GM19025 (cell line): Measurements from ENCODE around the gene TMEM51.

Source experiments
- ATAC-seq: cut with Tn5 transposase; IDR thresholded peaks from one replicate; pipeline ENCODE4 v1.9.1; 2021; ENCODE audit warnings: mild to moderate bottlenecking, low read depth, moderate library complexity; ENCODE audit not compliant: unreplicated experiment

Gene TMEM51

GRCh38 chr1:15191267-15191666, 37.7 kb downstream of the TMEM51 start:
- ATAC-seq, result no peak

- no peak for ATAC-seq
These were observed 38.2 kb downstream of the TMEM51 start for GRCh38 chr1:15191770-15192169.

GRCh38 chr1:15192916-15193550, 39.5 kb downstream of the TMEM51 start:
- ATAC-seq, result no peak

- no peak for ATAC-seq
These were observed 42.0 kb downstream of the TMEM51 start for GRCh38 chr1:15195420-15196052.

DNA sequence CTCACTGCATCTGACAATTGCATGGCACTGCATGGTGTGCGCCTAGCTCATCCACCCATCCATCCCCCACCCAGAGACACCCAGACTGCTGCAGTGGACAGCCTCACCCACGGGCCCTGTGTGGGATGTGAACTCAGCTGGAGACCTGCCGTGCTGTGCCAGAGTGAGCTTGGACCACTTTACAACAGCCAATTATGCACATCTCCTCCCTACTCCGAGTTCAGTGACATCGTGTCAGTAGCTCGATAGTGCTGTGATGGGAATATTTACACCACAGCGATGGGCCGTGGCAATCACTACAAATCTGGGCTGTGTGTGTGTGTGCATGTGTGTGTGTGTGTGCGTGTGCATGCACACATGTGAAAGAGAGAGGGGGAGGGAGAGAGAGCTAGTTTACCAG, 42.5 kb downstream of the TMEM51 start:
- ATAC-seq, result no peak

DNA sequence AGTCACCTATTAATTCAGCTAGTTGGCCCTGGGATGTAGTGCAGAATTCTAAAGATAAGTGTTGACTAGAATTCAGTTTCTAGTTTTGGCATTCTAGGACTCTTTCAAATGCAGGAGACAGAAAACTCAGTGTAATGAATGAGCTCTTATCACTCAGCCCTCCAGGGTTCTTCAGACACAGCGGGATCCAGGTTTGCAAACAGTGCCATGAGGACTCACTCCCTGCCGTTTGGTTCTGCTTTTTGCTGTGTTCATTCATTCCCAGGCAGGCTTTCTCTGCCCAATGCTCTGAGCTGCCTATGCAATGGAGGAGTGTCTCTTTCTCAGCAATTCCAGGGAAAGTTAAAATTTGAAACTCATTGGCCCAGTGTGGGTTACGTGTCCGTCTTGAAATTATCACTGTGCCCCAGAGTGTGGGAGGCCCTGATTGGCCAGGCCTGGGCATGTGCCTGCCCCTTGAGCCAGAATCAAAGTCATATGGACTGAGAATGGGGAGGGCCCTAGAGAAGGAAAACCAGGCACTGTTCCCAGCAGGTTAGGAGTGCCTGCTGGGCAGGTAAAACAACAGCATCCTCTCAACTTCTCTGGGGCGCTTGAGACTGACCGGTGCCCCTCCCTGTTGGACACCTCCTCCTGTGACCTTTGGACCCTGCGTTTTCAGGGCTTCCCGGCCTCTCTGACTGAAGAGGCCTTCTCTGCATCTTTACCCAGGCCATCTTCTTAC, 43.4 kb downstream of the TMEM51 start:
- no peak for ATAC-seq

GRCh38 chr1:15197591-15198447, 44.3 kb downstream of the TMEM51 start:
- ATAC-seq, result no peak

- no peak for ATAC-seq
These were observed 45.1 kb downstream of the TMEM51 start for GRCh38 chr1:15198684-15199083.

DNA sequence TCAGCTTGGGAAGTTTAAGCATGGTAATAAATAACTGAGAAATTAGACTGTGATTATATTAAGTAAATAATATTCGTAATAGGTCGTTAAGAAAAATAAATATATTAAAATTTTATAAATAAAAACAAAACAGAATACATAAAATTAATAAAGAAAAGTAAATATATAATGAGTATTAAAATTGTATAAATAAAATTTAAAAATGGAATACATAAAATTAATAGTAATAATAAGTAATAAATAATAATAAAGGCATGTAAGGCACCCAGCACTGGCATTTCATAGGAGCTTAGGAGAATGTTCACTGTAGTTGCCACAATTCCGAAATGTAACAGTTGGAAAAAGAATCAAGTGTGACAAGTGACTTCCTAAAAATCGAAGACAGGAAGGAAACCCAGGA, 47.7 kb downstream of the TMEM51 start:
- ATAC-seq, result no peak

DNA sequence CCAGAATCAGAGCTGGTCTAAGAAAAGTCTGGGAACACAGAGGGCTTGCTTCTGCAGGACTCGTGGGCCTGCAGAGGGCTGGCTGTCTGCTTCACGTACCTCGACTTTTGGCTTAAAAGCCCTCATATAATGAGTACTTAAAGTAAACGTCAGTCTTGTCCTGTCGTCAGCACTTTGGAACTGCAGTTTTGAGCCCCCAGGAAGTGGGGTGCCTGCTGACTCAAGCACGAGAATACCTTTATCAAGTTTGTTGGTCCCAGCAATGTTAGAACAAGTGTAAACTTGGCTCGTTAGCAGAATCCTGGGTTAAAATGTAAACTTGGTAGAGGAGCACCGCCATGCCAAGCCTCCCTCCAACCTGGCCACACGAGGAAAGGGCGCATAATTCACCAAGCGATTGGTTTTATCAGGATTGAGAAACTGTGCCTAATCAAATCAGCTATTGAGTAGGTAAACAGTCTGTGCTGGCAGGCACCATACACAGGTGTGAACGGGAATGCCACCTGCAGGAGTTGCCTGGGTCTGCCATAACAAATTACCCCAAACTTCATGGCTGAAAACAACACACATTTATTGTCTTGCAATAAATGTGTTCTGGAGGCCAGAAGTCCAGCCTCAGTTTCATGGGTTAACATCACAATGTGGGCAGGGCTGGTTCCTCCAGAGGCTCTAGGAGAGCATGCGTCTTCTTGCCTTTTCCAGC, 48.5 kb downstream of the TMEM51 start:
- ATAC-seq, result no peak

DNA sequence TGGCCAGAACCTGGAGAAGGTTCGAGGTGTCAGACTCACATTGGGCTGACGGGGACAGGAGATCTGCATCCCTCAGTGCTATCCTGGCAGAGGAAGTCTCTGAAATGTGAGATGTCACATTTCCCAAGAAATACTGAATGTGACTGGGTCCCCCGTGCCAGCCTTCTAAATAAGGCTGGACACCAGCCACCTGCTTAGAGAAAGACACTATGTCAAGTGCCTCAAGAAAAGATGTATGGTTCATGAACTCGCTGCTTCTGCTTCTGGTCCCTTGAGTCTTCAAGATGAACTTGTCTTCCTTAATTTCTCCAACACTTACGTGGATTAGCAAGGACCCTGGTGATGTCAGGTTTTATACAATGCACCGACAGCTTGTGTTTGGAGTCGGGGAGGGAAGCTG, 51.4 kb downstream of the TMEM51 start:
- ATAC-seq, result no peak

- ATAC-seq, result no peak
These were observed 52.2 kb downstream of the TMEM51 start for GRCh38 chr1:15205586-15206346.

DNA sequence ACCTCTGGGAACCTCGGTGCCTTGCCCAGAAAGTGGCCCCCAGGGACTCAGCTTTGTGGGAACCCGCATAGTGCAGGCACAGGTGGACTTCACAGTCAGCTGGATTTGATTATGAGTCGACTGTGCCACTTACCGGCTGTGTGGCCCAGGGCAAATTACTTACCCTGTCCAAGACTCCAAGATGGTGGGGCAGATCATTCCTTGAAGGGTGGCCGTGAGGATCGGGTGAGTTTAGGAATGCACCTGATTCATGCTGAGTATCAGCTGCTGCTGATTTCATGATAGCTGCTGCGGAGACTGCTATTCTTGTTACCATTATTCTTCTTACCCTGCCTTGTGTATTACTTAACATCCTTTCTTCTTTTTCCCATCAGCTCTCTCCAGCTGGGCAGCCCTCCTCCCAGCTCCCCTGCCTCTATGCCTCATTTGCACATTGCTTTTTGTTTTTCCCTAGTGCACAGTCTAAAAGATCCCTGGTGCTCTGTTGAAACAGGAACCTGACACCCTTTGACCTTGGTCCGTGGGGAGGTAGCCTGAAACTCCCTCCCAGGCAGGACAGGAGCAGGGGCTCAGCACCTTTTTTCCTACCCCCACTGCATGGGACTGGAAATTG, 53.0 kb downstream of the TMEM51 start:
- no peak for ATAC-seq

DNA sequence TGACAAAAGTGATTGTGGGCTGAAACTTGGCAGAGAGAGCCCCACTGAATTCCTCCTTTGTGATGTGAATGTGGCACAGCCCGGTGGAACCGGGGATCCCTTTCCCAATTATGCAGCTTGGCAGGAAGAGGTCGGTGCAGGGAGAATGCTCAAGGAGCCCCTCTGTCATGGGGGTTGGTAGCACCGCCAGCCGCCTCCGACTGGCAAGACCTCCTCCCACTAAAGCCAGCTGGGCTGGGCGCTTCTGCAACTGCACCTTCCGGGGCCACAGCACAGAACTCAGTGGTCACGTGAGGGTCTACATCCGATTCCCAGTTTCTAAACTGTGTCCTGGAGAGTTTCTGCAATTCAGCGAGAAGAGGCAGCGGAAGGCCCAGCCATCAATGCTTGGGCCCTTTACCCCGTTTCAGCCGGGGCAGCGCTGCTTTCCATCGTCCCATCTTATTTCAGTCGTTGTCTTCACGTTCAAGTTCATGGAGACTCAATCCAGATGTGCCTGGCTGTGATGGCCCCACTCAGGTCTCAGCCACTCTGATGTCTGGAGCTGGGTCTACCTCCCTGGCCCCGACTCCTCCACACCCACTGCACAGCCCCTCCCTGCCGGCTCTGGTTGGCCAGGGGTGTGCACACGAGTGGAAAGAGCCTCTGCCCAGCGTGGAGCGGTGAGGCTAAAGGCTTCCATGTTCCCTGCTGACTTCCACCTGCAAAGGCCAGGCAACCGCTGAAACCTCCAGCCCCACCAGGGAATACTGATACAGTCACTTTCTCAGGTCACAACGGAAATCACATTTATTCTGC, 53.7 kb downstream of the TMEM51 start:
- no peak for ATAC-seq

GRCh38 chr1:15207829-15208429, 54.4 kb downstream of the TMEM51 start:
- ATAC-seq, result no peak

GRCh38 chr1:15210651-15211375, 57.3 kb downstream of the TMEM51 start:
- ATAC-seq, result no peak

DNA sequence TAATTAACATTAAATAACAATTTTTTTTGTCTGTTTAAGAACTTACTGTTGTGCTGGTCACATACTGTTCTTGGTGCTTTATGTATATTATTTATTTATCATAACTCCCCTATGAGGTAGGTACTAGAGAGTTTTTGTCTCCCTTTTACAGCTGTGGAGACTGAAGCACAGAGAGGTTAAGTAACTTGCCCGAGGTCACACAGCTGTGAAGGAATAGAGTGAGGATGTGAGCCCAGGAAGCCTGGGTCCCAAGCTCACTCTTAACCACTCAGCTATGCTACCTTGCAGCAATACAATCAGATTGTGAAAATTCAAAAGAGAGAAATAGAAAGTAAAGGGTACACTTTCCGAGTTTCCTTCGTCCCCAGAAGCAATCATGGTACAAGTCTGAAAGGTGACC, 57.9 kb downstream of the TMEM51 start:
- no peak for ATAC-seq
